HepG2 (cell line): ENCODE measurements around the gene CHD2. TPM values are rescaled to one million over a fixed set of nuclear protein-coding genes. Genes with fewer than 3 reads are reported as not detected.
"Not testable (repeated sequence)": the region's sequence is repeated elsewhere in the genome, so short reads cannot be mapped to it uniquely, and the experiment has no call there.

Experiments used
- ATAC-seq: fragments of 200-7000 bp; cut with Tn5 transposase; 3 replicates; pipeline ENCODE4 v1.9.1; 2020; ENCODE audit warnings: mild to moderate bottlenecking, moderate library complexity
- BruUV-seq: library from RNA; stranded (reverse); fragments of 400-500 nt; replicated peaks from 2 replicates; lab custom pipeline; 2021; lab: Mats Ljungman, UMichigan
- CTCF ChIA-PET: fragments of 300-600 bp; formaldehyde crosslinking; extraction: SDS; loops from one replicate; lab custom pipeline; 2021; ENCODE audit warnings: low total read pairs, inconsistent platforms, low intra/inter-chr PET ratio; lab: Yijun Ruan, JAX
- POLR2A ChIA-PET: fragments of 350-600 bp; sonication (Branson Sonifier 250); formaldehyde crosslinking; loops from one replicate; lab custom pipeline; 2020; ENCODE audit warnings: antibody characterized with exemption, inconsistent platforms; lab: Yijun Ruan, JAX
- DNase-seq: peaks from one replicate; pipeline ENCODE4 v3.0.0-alpha.2; 2015; ENCODE audit warnings: low spot score
- FAIRE-seq: peaks from 3 replicates; lab custom pipeline; 2011; peaks lifted over from hg19 to GRCh38; lab: Jason Lieb, UNC
- H2AFZ ChIP-seq: one replicate; pipeline ENCODE4 v1.6.1; 2011; ENCODE audit warnings: low read length, inconsistent platforms
- H3K27ac ChIP-seq: fragments of 300-600 bp; 3 replicates; pipeline ENCODE4 v1.8.0; 2011; ENCODE audit warnings: mixed run types, mild to moderate bottlenecking, mixed read lengths, low read length, inconsistent platforms; ENCODE audit not compliant: insufficient read depth; ENCODE audit errors: extremely low read length
- H3K27me3 ChIP-seq, 2 experiments: fragments of 200-600 bp in 1 of 2; 2 replicates in 1 of 2; 3 replicates in 1 of 2; pipeline versions ENCODE4 v1.6.0 to v1.8.0; 2011; ENCODE audit warnings: low read length in 2 of 2, mild to moderate bottlenecking in 2 of 2, moderate library complexity in 2 of 2, inconsistent platforms in 1 of 2; ENCODE audit not compliant: insufficient read depth in 2 of 2, control insufficient read depth in 1 of 2
- H3K36me3 ChIP-seq, 2 experiments: fragments of 200-600 bp in 1 of 2; replicated peaks in 1 of 2; 2 replicates in 1 of 2; 3 replicates in 1 of 2; pipeline versions ENCODE4 v1.5.1 to v1.8.0; 2011; ENCODE audit warnings: low read length in 2 of 2, inconsistent platforms in 1 of 2; ENCODE audit not compliant: insufficient read depth in 2 of 2, control insufficient read depth in 1 of 2
- H3K4me1 ChIP-seq: 2 replicates; pipeline ENCODE4 v1.5.1; 2012; ENCODE audit warnings: low read length, inconsistent platforms; ENCODE audit not compliant: insufficient read depth
- H3K4me2 ChIP-seq: 2 replicates; pipeline ENCODE4 v1.6.0; 2011; ENCODE audit warnings: low read depth, low read length, inconsistent platforms
- H3K4me3 ChIP-seq, 3 experiments: fragments of 200-600 bp in 1 of 3; sonication (generic), shearing (Covaris generic) in 1 of 3; replicated peaks in 1 of 3; 2 replicates each; pipeline ENCODE4 v1.5.1; 2011 to 2016; ENCODE audit warnings: low read length in 3 of 3, inconsistent platforms in 2 of 3, low read depth in 2 of 3, mild to moderate bottlenecking in 2 of 3, control low read depth in 1 of 3, mixed read lengths in 1 of 3; ENCODE audit not compliant: insufficient read depth in 1 of 3
- H3K79me2 ChIP-seq: one replicate; pipeline ENCODE4 v1.6.1; 2011; ENCODE audit warnings: low read length, inconsistent platforms; ENCODE audit not compliant: insufficient read depth
- H3K9ac ChIP-seq: 2 replicates; pipeline ENCODE4 v1.6.0; 2011; ENCODE audit warnings: mild to moderate bottlenecking, low read depth, low read length, inconsistent platforms; ENCODE audit not compliant: insufficient read depth
- H3K9me3 ChIP-seq: 2 replicates; pipeline ENCODE4 v1.5.1; 2012; ENCODE audit warnings: mild to moderate bottlenecking, low read length
- H4K20me1 ChIP-seq: 2 replicates; pipeline ENCODE4 v1.6.0; 2011; ENCODE audit warnings: inconsistent platforms, mild to moderate bottlenecking, low read length, moderate library complexity; ENCODE audit not compliant: insufficient read depth
- ADNP ChIP-seq: sonication (generic); formaldehyde crosslinking; IDR thresholded peaks from 2 replicates; pipeline ENCODE4 v1.4.0; 2020; ENCODE audit warnings: missing genetic modification reagents
- GABPB1 ChIP-seq: IDR thresholded peaks from 2 replicates; pipeline ENCODE4 v1.6.1; 2016; ENCODE audit warnings: mild to moderate bottlenecking, missing genetic modification reagents, moderate library complexity, missing compliant biosample characterization
- NFIC ChIP-seq: IDR thresholded peaks from 2 replicates; pipeline ENCODE4 v1.6.1; 2012; ENCODE audit warnings: mild to moderate bottlenecking, low read length, inconsistent platforms
- PATZ1 ChIP-seq: sonication (generic); formaldehyde crosslinking; IDR thresholded peaks from 2 replicates; pipeline ENCODE4 v1.4.0; 2020; ENCODE audit warnings: missing genetic modification reagents
- SOX13 ChIP-seq, 3 experiments: fragments of 450-650 bp in 1 of 3; sonication (generic) in 1 of 3; formaldehyde crosslinking in 1 of 3; IDR thresholded peaks in 2 of 3; conservative IDR thresholded peaks in 1 of 3; 2 replicates each; pipeline versions ENCODE4 v1.5.0 to v1.6.1; 2016 to 2020; ENCODE audit warnings: antibody characterized with exemption in 1 of 3, mild to moderate bottlenecking in 1 of 3, missing compliant biosample characterization in 1 of 3, missing genetic modification reagents in 1 of 3, moderate library complexity in 1 of 3
- YEATS4 ChIP-seq: sonication (generic); formaldehyde crosslinking; IDR thresholded peaks from 2 replicates; pipeline ENCODE4 v1.4.0; 2020; ENCODE audit warnings: missing genetic modification reagents, borderline replicate concordance
- ZNF260 ChIP-seq: sonication (generic); formaldehyde crosslinking; IDR thresholded peaks from 2 replicates; pipeline ENCODE4 v1.4.0; 2020; ENCODE audit warnings: missing genetic modification reagents, low read depth, mild to moderate bottlenecking, borderline replicate concordance
- WGBS: methylation state at CpG from one replicate; pipeline ENCODE4 v1.1.6; 2017; ENCODE audit warnings: low lambda C conversion rate; 5-methylcytosine and 5-hydroxymethylcytosine counted together
- in situ Hi-C: cut with HindIII; loops from 2 replicates; pipeline ENCODE4 v1.10.0; 2017; ENCODE audit warnings: low pct_unique_long_range_greater_than_20kb; ENCODE audit not compliant: extremely low pct_ligation_motif_present
- intact Hi-C: fragments of 100-400 bp; cut with micrococcal nuclease; formaldehyde crosslinking; loops from one replicate; pipeline ENCODE4 v1.10.0; 2022; ENCODE audit not compliant: unreplicated experiment
- polyA plus RNA-seq, 8 experiments: library from polyadenylated mRNA; depleted of rRNA in 3 of 8; stranded (reverse) in 7 of 8; unstranded in 1 of 8; fragments of >200 nt; fragmentation: Illumina TruSeq in 4 of 8; extraction: Trizol in 4 of 8; gene quantifications; 2 replicates each; pipeline versions ENCODE4 v1.2.1 to v1.2.3, GENCODE V29; 2011 to 2016; ENCODE audit warnings: low read depth in 4 of 8, missing spikeins in 1 of 8, mixed read lengths in 1 of 8; ENCODE audit not compliant: insufficient read depth in 1 of 8
- total RNA-seq, 5 experiments: library from RNA; depleted of rRNA; stranded (reverse); fragments of >200 nt; fragmentation: Illumina TruSeq; extraction: Trizol; gene quantifications; 2 replicates each; pipeline ENCODE4 v1.2.3, GENCODE V29; 2016; ENCODE audit warnings: low read depth in 1 of 5

The CHD2 gene
- total and polyA plus RNA-seq, 2 of the 13 experiments (the other 11 are each of a cell fraction or from before 2014, with no cell fraction given), result 54.0 to 54.1 TPM

- BruUV-seq, result no TSS peak
- peak overlapping the region; percentile 73 for H3K4me2 ChIP-seq
- no peak for DNase-seq
- H3K36me3 ChIP-seq, result no peaks in the 10 kb centered on the region
- peak overlapping the region; percentile 8 to 45 (median 22); a peak in 5 of 6 replicates for H3K4me3 ChIP-seq
- FAIRE-seq, result peak; percentile 43
- ChIA-PET CTCF (no interaction called here), POLR2A (interaction anchor here (1.5 to 3.0 kb wide), 2 partner anchors 12 to 38 kb away, joined by 3 to 17 read pairs; no protein-coding TSS in a partner anchor)
- no peaks in the 10 kb centered on the region for H4K20me1 ChIP-seq
- TF ChIP-seq GABPB1 (CRISPR knock-in tag) (no peak), PATZ1 (peak; percentile 35; the same call in 1 of the 2 replicates), YEATS4 (CRISPR knock-in tag) (no peak), ZNF260 (CRISPR knock-in tag) (no peak), NFIC (no peak), ADNP (CRISPR knock-in tag) (no peak), SOX13 (IDR thresholded peaks at IDR 0.05) (no peak), SOX13 (CRISPR knock-in tag; conservative IDR thresholded peaks at IDR 0.05 in 1 of 2, IDR thresholded peaks at IDR 0.05 in 1 of 2) (no peak)
- H3K79me2 ChIP-seq, result no peaks in the 10 kb centered on the region
- H3K27me3 ChIP-seq, result no peaks in the 10 kb centered on the region; a peak in 1 of 5 replicates
- no peak overlapping the region for H3K27ac ChIP-seq
- no peaks in the 10 kb centered on the region for H3K9me3 ChIP-seq
- intact Hi-C loops (no loop called here), in situ Hi-C loops (no loop called here)
- peaks cover 40% of the 10 kb centered on the region for H3K4me1 ChIP-seq
- WGBS, result 4% methylated on average over 8 of the region's 9 CpGs
- 0 out of 2 replicates have a peak overlapping the region, but pooled peaks have one; percentile 30 for H3K9ac ChIP-seq
- H2AFZ ChIP-seq, result peak overlapping the region; percentile 84
- peak; percentile 69 for ATAC-seq
These were observed 30.0 kb upstream of the CHD2 start for GRCh38 chr15:92870010-92870591.

- peaks cover 46% of the 10 kb centered on the region for H3K4me1 ChIP-seq
- H3K27ac ChIP-seq, H3K79me2 ChIP-seq, BruUV-seq, H3K27me3 ChIP-seq, intact Hi-C loops, DNase-seq, POLR2A ChIA-PET, H2AFZ ChIP-seq, CTCF ChIA-PET, H3K9me3 ChIP-seq, in situ Hi-C loops, H3K4me2 ChIP-seq, H3K36me3 ChIP-seq, H4K20me1 ChIP-seq, FAIRE-seq, ATAC-seq, H3K9ac ChIP-seq, H3K4me3 ChIP-seq: not testable (repeated sequence)
- WGBS, result 72% methylated on average over 6 of the region's 6 CpGs
These were observed 27.2 kb upstream of the CHD2 start for GRCh38 chr15:92872967-92873366.
